GM19455 (cell line): ENCODE results near the gene PDE1C.
A peak's percentile ranks its signal among the peaks of the same experiment; 100 is the strongest.

Source experiments
- ATAC-seq: cut with Tn5 transposase; IDR thresholded peaks from one replicate; pipeline ENCODE4 v1.9.1; 2021; ENCODE audit not compliant: unreplicated experiment

The PDE1C gene

GRCh38 chr7:31720366-31720765 lies 349.8 kb downstream of the PDE1C start:
- ATAC-seq, result no peak

GRCh38 chr7:31716355-31716754 lies 353.9 kb downstream of the PDE1C start:
- ATAC-seq, result no peak

- no peak for ATAC-seq
These were observed 360.0 kb downstream of the PDE1C start for GRCh38 chr7:31710171-31710570.

GRCh38 chr7:31707089-31707488 lies 363.1 kb downstream of the PDE1C start:
- no peak for ATAC-seq

GRCh38 chr7:31705377-31705776 lies 364.8 kb downstream of the PDE1C start:
- peak; percentile 59 for ATAC-seq

- ATAC-seq, result no peak
These were observed 367.9 kb downstream of the PDE1C start for GRCh38 chr7:31702354-31702753.
